HCT116 (cell line): ENCODE results near the gene PLCB1. TPM values are rescaled to one million over a fixed set of nuclear protein-coding genes. Genes with fewer than 3 reads are reported as not detected.

Source experiments
- ATAC-seq: fragments of 200-7000 bp; cut with Tn5 transposase; 2 replicates; pipeline ENCODE4 v1.9.1; 2020; ENCODE audit warnings: mild to moderate bottlenecking, moderate library complexity
- BruUV-seq: library from RNA; stranded (reverse); fragments of 400-500 nt; replicated peaks from 2 replicates; lab custom pipeline; 2021; lab: Mats Ljungman, UMichigan
- CTCF ChIA-PET: fragments of 300-600 bp; sonication (Branson Sonifier 250); formaldehyde crosslinking; loops from one replicate; lab custom pipeline; 2021; ENCODE audit warnings: antibody characterized with exemption; lab: Charles Lee
- POLR2A ChIA-PET: fragments of 300-600, 350-600 bp; sonication (Branson Sonifier 250); formaldehyde crosslinking; loops from one replicate; lab custom pipeline; 2021; ENCODE audit warnings: antibody characterized with exemption; lab: Charles Lee
- RAD21 ChIA-PET, 2 experiments: fragments of 300-600 bp; sonication (Branson Sonifier 250); formaldehyde crosslinking; loops; one replicate each; lab custom pipeline; 2023; ENCODE audit warnings: low total read pairs in 2 of 2; ENCODE audit not compliant: uncharacterized antibody in 2 of 2, unreplicated experiment in 2 of 2, low non-redundant PET in 1 of 2; lab: Charles Lee
- DNase-seq: peaks from one replicate; pipeline ENCODE4 v3.0.0-alpha.2; 2010; ENCODE audit warnings: low read depth, low spot score
- H2AFZ ChIP-seq: fragments of 200-600 bp; shearing (Covaris generic), sonication (generic); 2 replicates; pipeline ENCODE4 v1.6.1; 2017; ENCODE audit warnings: low read depth, mixed run types, mixed read lengths, antibody characterized with exemption, low read length; ENCODE audit not compliant: poor library complexity, severe bottlenecking
- H3K27ac ChIP-seq: 2 replicates; pipeline ENCODE4 v1.5.1; 2012; ENCODE audit warnings: low read depth, low read length
- H3K27me3 ChIP-seq: fragments of 200-600 bp; sonication (generic); 2 replicates; pipeline ENCODE4 v1.6.1; 2016; ENCODE audit warnings: mixed run types, low read length, mixed read lengths; ENCODE audit not compliant: insufficient read depth
- H3K36me3 ChIP-seq, 2 experiments: fragments of 200-500 bp in 1 of 2; fragments of 200-600 bp in 1 of 2; sonication (Bioruptor generic) in 1 of 2; sonication (generic) in 1 of 2; 2 replicates each; pipeline versions ENCODE4 v1.5.1 to v1.6.1; 2014 to 2016; ENCODE audit warnings: low read length in 2 of 2, inconsistent platforms in 1 of 2, mixed read lengths in 1 of 2, mixed run types in 1 of 2; ENCODE audit not compliant: insufficient read depth in 2 of 2, control insufficient read depth in 1 of 2
- H3K4me1 ChIP-seq, 2 experiments: fragments of 200-600 bp in 1 of 2; sonication (generic) in 1 of 2; 2 replicates each; pipeline versions ENCODE4 v1.5.1 to v1.6.1; 2012 to 2017; ENCODE audit warnings: low read length in 2 of 2, inconsistent platforms in 1 of 2, mild to moderate bottlenecking in 1 of 2, mixed read lengths in 1 of 2, mixed run types in 1 of 2, moderate library complexity in 1 of 2; ENCODE audit not compliant: insufficient read depth in 2 of 2, control insufficient read depth in 1 of 2
- H3K4me2 ChIP-seq: fragments of 200-600 bp; sonication (generic); 2 replicates; pipeline ENCODE4 v1.6.1; 2017; ENCODE audit warnings: mixed run types, low read length, mixed read lengths
- H3K4me3 ChIP-seq, 2 experiments: fragments of 200-600 bp in 1 of 2; sonication (generic) in 1 of 2; replicated peaks in 1 of 2; 2 replicates each; pipeline ENCODE4 v1.5.1; 2011 to 2016; ENCODE audit warnings: low read length in 2 of 2, control low read depth in 1 of 2, low read depth in 1 of 2, mild to moderate bottlenecking in 1 of 2, mixed read lengths in 1 of 2, mixed run types in 1 of 2
- H3K79me2 ChIP-seq: fragments of 200-600 bp; sonication (generic); 2 replicates; pipeline ENCODE4 v1.6.1; 2017; ENCODE audit warnings: mild to moderate bottlenecking, mixed run types, low read length, moderate library complexity, mixed read lengths; ENCODE audit not compliant: insufficient read depth
- H3K9ac ChIP-seq: fragments of 200-600 bp; sonication (generic); 2 replicates; pipeline ENCODE4 v1.6.1; 2016; ENCODE audit warnings: low read length, mixed read lengths
- H3K9me2 ChIP-seq: fragments of 200-600 bp; sonication (generic), shearing (Covaris generic); 2 replicates; pipeline ENCODE4 v1.6.1; 2017; ENCODE audit warnings: mixed run types, mild to moderate bottlenecking, moderate library complexity; ENCODE audit not compliant: insufficient read depth
- H3K9me3 ChIP-seq, 2 experiments: fragments of 200-500 bp in 1 of 2; fragments of 200-600 bp in 1 of 2; sonication (Bioruptor generic) in 1 of 2; sonication (generic) in 1 of 2; 2 replicates each; pipeline ENCODE4 v1.6.1; 2014 to 2017; ENCODE audit warnings: low read length in 2 of 2, mixed read lengths in 2 of 2, inconsistent platforms in 1 of 2, low read depth in 1 of 2, mild to moderate bottlenecking in 1 of 2, mixed run types in 1 of 2, moderate library complexity in 1 of 2; ENCODE audit not compliant: control insufficient read depth in 1 of 2, insufficient read depth in 1 of 2
- H4K20me1 ChIP-seq: fragments of 200-600 bp; sonication (generic), shearing (Covaris generic); 2 replicates; pipeline ENCODE4 v1.6.1; 2017; ENCODE audit warnings: mixed run types, mild to moderate bottlenecking, moderate library complexity; ENCODE audit not compliant: insufficient read depth
- CBX3 ChIP-seq: IDR thresholded peaks from 2 replicates; pipeline ENCODE4 v1.6.1; 2012; ENCODE audit warnings: low read depth
- CEBPB ChIP-seq: IDR thresholded peaks from 2 replicates; pipeline ENCODE4 v1.6.1; 2012; ENCODE audit warnings: low read depth
- EGR1 ChIP-seq: IDR thresholded peaks from 2 replicates; pipeline ENCODE4 v1.6.1; 2012; ENCODE audit warnings: low read depth
- ELF1 ChIP-seq: IDR thresholded peaks from 2 replicates; pipeline ENCODE4 v1.6.1; 2012; ENCODE audit warnings: low read depth, borderline replicate concordance
- EZH2 ChIP-seq: fragments of 200-600 bp; sonication (generic); IDR thresholded peaks from 2 replicates; pipeline ENCODE4 v1.6.1; 2017; ENCODE audit warnings: antibody characterized with exemption, mixed run types
- EZH2phosphoT487 ChIP-seq: fragments of 200-600 bp; IDR thresholded peaks from 2 replicates; pipeline ENCODE4 v1.6.1; 2018; ENCODE audit warnings: antibody characterized with exemption, borderline replicate concordance
- JUND ChIP-seq: IDR thresholded peaks from 2 replicates; pipeline ENCODE4 v1.6.1; 2012
- POLR2A ChIP-seq: IDR thresholded peaks from 2 replicates; pipeline ENCODE4 v1.7.0; 2011; ENCODE audit warnings: borderline replicate concordance; ENCODE audit not compliant: insufficient read depth, insufficient read length; ENCODE audit errors: extremely low read depth
- POLR2AphosphoS5 ChIP-seq: IDR thresholded peaks from 2 replicates; pipeline ENCODE4 v1.6.1; 2011; ENCODE audit warnings: mild to moderate bottlenecking, low read depth, low read length, moderate library complexity
- RAD21 ChIP-seq: IDR thresholded peaks from 2 replicates; pipeline ENCODE4 v1.6.1; 2012; ENCODE audit warnings: low read depth, mild to moderate bottlenecking
- SP1 ChIP-seq: IDR thresholded peaks from 2 replicates; pipeline ENCODE4 v1.6.1; 2012; ENCODE audit warnings: low read depth
- SRF ChIP-seq: IDR thresholded peaks from 2 replicates; pipeline ENCODE4 v1.6.1; 2012; ENCODE audit warnings: low read depth
- YY1 ChIP-seq: IDR thresholded peaks from 2 replicates; pipeline ENCODE4 v1.6.1; 2011; ENCODE audit warnings: low read length, low read depth, moderate library complexity, mild to moderate bottlenecking; ENCODE audit not compliant: insufficient replicate concordance; ENCODE audit errors: extremely low read depth
- ZFX ChIP-seq: fragments of 450-650 bp; IDR thresholded peaks from 2 replicates; pipeline ENCODE4 v1.6.1; 2017
- intact Hi-C: fragments of 100-400 bp; cut with micrococcal nuclease; formaldehyde crosslinking; loops from 2 replicates; pipeline ENCODE4 v1.10.0; 2022
- total RNA-seq: library from RNA; stranded (reverse); gene quantifications from one replicate; pipeline ENCODE4 v1.2.1, GENCODE V29; 2021; ENCODE audit not compliant: unreplicated experiment
- TF ChIP-seq, protein P1 (sequence below): IDR thresholded peaks from 2 replicates; pipeline ENCODE4 v1.6.1; 2012
- TF ChIP-seq, protein P2 (sequence below): IDR thresholded peaks from 2 replicates; pipeline ENCODE4 v1.6.1; 2012
- TF ChIP-seq, protein P3 (sequence below): IDR thresholded peaks from 2 replicates; pipeline ENCODE4 v1.6.1; 2011; ENCODE audit warnings: mild to moderate bottlenecking, low read length, moderate library complexity; ENCODE audit not compliant: insufficient replicate concordance; ENCODE audit errors: extremely low read depth

Gene PLCB1
- total RNA-seq, 1 experiment from 2014 or later: 15.8 TPM

DNA sequence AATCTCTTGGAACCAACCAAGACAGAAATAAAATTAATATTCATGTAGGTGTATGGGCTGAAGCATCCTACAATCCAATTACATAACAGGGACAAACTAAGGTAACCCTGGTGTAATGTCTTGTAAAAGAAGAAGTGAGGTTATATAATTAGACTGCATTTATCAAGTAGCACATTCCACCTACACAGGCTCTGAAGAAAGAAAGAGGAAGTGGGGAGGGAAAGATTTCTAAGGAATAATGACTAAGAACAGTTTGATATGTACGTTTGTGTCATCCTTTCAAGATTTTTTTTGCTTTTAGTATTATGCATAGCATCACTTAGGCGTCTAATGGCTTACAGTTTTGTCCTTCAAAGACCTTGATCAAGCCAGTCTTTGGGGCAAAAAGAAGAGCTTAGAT lies 139.7 kb downstream of the PLCB1 start:
- Histone ChIP-seq H3K79me2 (no peaks in the 10 kb centered on the region), H3K27me3 (no peaks in the 10 kb centered on the region), H3K9me2 (no peaks in the 10 kb centered on the region), H3K9me3 (no peaks in the 10 kb centered on the region), H3K4me1 (no peaks in the 10 kb centered on the region), H3K4me2 (no peak overlapping the region), H3K9ac (no peak overlapping the region), H3K36me3 (no peaks in the 10 kb centered on the region), H2AFZ (no peak overlapping the region), H4K20me1 (no peaks in the 10 kb centered on the region), H3K27ac (no peak overlapping the region), H3K4me3 (no peak overlapping the region)
- DNase-seq: no peak
- ChIA-PET RAD21 (no interaction called here), CTCF (no interaction called here), POLR2A (no interaction called here)
- intact Hi-C loops: no loop called here
- ATAC-seq: no peak
- TF ChIP-seq, protein P1, sequence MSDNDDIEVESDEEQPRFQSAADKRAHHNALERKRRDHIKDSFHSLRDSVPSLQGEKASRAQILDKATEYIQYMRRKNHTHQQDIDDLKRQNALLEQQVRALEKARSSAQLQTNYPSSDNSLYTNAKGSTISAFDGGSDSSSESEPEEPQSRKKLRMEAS: no peak
- TF ChIP-seq RAD21 (no peak), ELF1 (no peak), YY1 (no peak), CBX3 (no peak), JUND (no peak), POLR2AphosphoS5 (no peak), SP1 (no peak), EGR1 (no peak), ZFX (no peak), POLR2A (no peak), EZH2phosphoT487 (no peak), SRF (no peak), EZH2 (no peak), CEBPB (no peak)
- TF ChIP-seq, protein P2, sequence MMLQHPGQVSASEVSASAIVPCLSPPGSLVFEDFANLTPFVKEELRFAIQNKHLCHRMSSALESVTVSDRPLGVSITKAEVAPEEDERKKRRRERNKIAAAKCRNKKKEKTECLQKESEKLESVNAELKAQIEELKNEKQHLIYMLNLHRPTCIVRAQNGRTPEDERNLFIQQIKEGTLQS: no peak
- TF ChIP-seq, protein P3, sequence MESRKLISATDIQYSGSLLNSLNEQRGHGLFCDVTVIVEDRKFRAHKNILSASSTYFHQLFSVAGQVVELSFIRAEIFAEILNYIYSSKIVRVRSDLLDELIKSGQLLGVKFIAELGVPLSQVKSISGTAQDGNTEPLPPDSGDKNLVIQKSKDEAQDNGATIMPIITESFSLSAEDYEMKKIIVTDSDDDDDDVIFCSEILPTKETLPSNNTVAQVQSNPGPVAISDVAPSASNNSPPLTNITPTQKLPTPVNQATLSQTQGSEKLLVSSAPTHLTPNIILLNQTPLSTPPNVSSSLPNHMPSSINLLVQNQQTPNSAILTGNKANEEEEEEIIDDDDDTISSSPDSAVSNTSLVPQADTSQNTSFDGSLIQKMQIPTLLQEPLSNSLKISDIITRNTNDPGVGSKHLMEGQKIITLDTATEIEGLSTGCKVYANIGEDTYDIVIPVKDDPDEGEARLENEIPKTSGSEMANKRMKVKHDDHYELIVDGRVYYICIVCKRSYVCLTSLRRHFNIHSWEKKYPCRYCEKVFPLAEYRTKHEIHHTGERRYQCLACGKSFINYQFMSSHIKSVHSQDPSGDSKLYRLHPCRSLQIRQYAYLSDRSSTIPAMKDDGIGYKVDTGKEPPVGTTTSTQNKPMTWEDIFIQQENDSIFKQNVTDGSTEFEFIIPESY: no peak
- TF ChIP-seq, all 23 proteins: peak for 0
- no TSS peak for BruUV-seq
